ENCODE data around the gene TKTL1.

The TKTL1 gene

DNA sequence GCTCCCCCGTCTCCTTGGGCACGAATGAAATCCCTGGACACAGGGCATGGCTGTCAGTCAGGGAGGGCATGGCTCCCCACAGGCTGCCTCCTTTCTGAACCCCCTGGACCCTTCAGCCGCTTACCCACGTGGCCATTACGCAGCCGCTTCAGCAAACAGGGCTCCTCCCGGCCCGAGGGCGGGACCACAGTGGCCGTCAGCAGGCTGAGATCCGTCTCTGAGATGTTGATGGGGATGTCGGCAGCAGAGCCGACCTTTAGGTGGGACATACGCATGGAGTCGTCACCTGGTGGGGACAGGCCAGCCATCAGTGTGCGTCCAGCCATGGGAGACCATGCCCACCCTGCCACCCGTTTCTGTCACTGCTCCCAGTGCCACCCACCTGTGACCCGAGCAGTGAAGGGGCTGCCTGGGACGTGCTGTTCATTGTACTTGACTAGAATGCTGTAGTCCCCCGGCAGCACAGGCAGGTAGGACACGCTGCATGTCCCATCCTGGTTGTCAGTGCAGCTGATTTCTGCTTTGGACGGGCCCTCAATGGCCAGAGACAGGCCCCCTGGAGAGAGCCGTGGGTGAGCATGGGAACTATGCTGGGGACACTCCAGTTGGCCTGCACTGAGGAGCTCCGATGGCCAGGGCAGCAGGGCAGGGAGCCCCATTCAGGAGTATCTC is 57.7 kb downstream of the TKTL1 start:
- no peak overlapping the region for H3K27ac ChIP-seq (ENCODE audit: low read length)
- H4K20me1 ChIP-seq (ENCODE audit: insufficient read depth, low read length), result peaks cover 78% of the 10 kb centered on the region
- DNase-seq, result no peak
- H3K9me3 ChIP-seq (ENCODE audit: insufficient read depth, low read length, severe bottlenecking), result no peaks in the 10 kb centered on the region
- H3K36me3 ChIP-seq (ENCODE audit: insufficient read depth, low read length), result peaks cover 97% of the 10 kb centered on the region
- H3K79me2 ChIP-seq (ENCODE audit: insufficient read depth, low read length), result peaks cover 3% of the 10 kb centered on the region; the same call in 1 of the 2 replicates
- no peak overlapping the region for H2AFZ ChIP-seq (ENCODE audit: low read depth, low read length)
- H3K4me2 ChIP-seq (ENCODE audit: insufficient read depth, low read length), result no peak overlapping the region
- no peaks in the 10 kb centered on the region for H3K27me3 ChIP-seq (ENCODE audit: insufficient read depth, low read length, poor library complexity)
- H3K9ac ChIP-seq (ENCODE audit: low read depth, low read length), result no peak overlapping the region
- TF ChIP-seq EZH2 (IDR thresholded peaks at IDR 0.05; ENCODE audit: borderline replicate concordance, low read depth, low read length, severe bottlenecking), result no peak
- TF ChIP-seq, protein P1, sequence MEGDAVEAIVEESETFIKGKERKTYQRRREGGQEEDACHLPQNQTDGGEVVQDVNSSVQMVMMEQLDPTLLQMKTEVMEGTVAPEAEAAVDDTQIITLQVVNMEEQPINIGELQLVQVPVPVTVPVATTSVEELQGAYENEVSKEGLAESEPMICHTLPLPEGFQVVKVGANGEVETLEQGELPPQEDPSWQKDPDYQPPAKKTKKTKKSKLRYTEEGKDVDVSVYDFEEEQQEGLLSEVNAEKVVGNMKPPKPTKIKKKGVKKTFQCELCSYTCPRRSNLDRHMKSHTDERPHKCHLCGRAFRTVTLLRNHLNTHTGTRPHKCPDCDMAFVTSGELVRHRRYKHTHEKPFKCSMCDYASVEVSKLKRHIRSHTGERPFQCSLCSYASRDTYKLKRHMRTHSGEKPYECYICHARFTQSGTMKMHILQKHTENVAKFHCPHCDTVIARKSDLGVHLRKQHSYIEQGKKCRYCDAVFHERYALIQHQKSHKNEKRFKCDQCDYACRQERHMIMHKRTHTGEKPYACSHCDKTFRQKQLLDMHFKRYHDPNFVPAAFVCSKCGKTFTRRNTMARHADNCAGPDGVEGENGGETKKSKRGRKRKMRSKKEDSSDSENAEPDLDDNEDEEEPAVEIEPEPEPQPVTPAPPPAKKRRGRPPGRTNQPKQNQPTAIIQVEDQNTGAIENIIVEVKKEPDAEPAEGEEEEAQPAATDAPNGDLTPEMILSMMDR (IDR thresholded peaks at IDR 0.05; ENCODE audit: borderline replicate concordance, extremely low read depth, low read length, poor library complexity, severe bottlenecking), result no peak
- no peak for ATAC-seq (ENCODE audit: insufficient read depth, low read depth)
- no peaks in the 10 kb centered on the region for H3K4me1 ChIP-seq (ENCODE audit: insufficient read depth, low read length)
- H3K4me3 ChIP-seq (ENCODE audit: low read depth in 1 of 2, low read length in 2 of 2), result no peak overlapping the region

DNA sequence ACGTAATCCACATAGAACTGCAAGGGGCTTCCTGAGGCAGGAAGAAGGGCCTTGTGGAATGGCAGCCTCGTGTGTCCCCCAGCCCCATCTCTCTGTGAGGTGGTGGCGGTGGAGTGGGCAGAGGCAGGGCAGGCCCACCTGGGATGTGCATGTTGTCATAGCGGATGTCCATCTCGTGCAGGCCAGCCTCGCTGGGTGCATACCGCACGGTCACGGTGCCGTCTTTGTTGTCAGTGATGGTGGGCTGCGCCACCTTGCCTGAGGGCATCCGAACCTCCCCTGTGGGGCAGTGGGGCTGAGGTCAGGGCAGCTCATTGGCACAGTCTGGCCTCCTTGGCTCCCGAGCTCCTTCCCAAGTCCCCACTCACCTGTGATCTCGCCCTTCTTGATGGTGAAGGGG is 58.4 kb downstream of the TKTL1 start:
- Histone ChIP-seq H3K4me2 (ENCODE audit: insufficient read depth, low read length) (no peak overlapping the region), H3K9me3 (ENCODE audit: insufficient read depth, low read length, severe bottlenecking) (no peaks in the 10 kb centered on the region), H3K9ac (ENCODE audit: low read depth, low read length) (no peak overlapping the region), H3K36me3 (ENCODE audit: insufficient read depth, low read length) (peaks cover 100% of the 10 kb centered on the region), H3K4me3 (ENCODE audit: low read depth in 1 of 2, low read length in 2 of 2) (no peak overlapping the region), H2AFZ (ENCODE audit: low read depth, low read length) (no peak overlapping the region), H3K27ac (ENCODE audit: low read length) (no peak overlapping the region), H3K4me1 (ENCODE audit: insufficient read depth, low read length) (no peaks in the 10 kb centered on the region), H3K79me2 (ENCODE audit: insufficient read depth, low read length) (peaks cover 8% of the 10 kb centered on the region), H4K20me1 (ENCODE audit: insufficient read depth, low read length) (peaks cover 81% of the 10 kb centered on the region), H3K27me3 (ENCODE audit: insufficient read depth, low read length, poor library complexity) (no peaks in the 10 kb centered on the region)
- ATAC-seq (ENCODE audit: insufficient read depth, low read depth) (no peak), DNase-seq (no peak)
- TF ChIP-seq EZH2 (IDR thresholded peaks at IDR 0.05; ENCODE audit: borderline replicate concordance, low read depth, low read length, severe bottlenecking), result no peak
- TF ChIP-seq, protein P1 (IDR thresholded peaks at IDR 0.05; ENCODE audit: borderline replicate concordance, extremely low read depth, low read length, poor library complexity, severe bottlenecking), result no peak

DNA sequence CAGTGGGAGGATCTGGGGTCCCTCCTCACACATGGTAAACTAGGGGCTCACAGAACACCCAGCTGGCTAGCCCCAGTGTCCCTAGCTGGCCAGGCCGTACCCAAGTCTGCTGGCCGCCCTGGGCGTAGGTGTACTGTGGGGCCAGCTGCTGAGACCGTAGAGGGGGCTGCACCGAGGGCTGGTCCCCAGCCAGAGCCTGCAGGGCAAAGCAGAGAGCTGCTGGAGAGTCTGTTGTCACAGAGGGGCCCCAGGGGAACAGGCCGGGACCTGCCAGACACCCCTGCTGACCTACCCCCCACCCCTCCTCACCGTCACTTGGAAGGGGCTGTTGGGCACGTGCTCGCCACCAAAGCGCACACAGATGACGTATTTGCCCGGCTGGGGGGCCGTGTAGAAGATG is 58.9 kb downstream of the TKTL1 start:
- Histone ChIP-seq H4K20me1 (ENCODE audit: insufficient read depth, low read length) (peaks cover 82% of the 10 kb centered on the region), H2AFZ (ENCODE audit: low read depth, low read length) (no peak overlapping the region), H3K9ac (ENCODE audit: low read depth, low read length) (no peak overlapping the region), H3K4me1 (ENCODE audit: insufficient read depth, low read length) (no peaks in the 10 kb centered on the region), H3K27ac (ENCODE audit: low read length) (no peak overlapping the region), H3K9me3 (ENCODE audit: insufficient read depth, low read length, severe bottlenecking) (no peaks in the 10 kb centered on the region), H3K79me2 (ENCODE audit: insufficient read depth, low read length) (peaks cover 12% of the 10 kb centered on the region), H3K27me3 (ENCODE audit: insufficient read depth, low read length, poor library complexity) (no peaks in the 10 kb centered on the region), H3K36me3 (ENCODE audit: insufficient read depth, low read length) (peaks cover 100% of the 10 kb centered on the region), H3K4me3 (ENCODE audit: low read depth in 1 of 2, low read length in 2 of 2) (no peak overlapping the region), H3K4me2 (ENCODE audit: insufficient read depth, low read length) (no peak overlapping the region)
- no peak for ATAC-seq (ENCODE audit: insufficient read depth, low read depth)
- TF ChIP-seq, protein P1 (IDR thresholded peaks at IDR 0.05; ENCODE audit: borderline replicate concordance, extremely low read depth, low read length, poor library complexity, severe bottlenecking), result no peak
- TF ChIP-seq EZH2 (IDR thresholded peaks at IDR 0.05; ENCODE audit: borderline replicate concordance, low read depth, low read length, severe bottlenecking), result no peak
- no peak for DNase-seq

Measured in DND-41 (cell line).